IMR-90 (cell line): Measurements from ENCODE around the gene ODF2. TPM values are rescaled to one million over a fixed set of nuclear protein-coding genes. Genes with fewer than 3 reads are reported as not detected.

Experiments
- ATAC-seq: fragments of 200-7000 bp; cut with Tn5 transposase; 2 replicates; pipeline ENCODE4 v1.9.1; 2020; ENCODE audit warnings: low read depth, mild to moderate bottlenecking, moderate library complexity
- BruUV-seq: library from RNA; stranded (reverse); fragments of 400-500 nt; replicated peaks from 2 replicates; lab custom pipeline; 2021; lab: Mats Ljungman, UMichigan
- CTCF ChIA-PET: fragments of 300-600 bp; formaldehyde crosslinking; extraction: SDS; loops from one replicate; lab custom pipeline; 2021; ENCODE audit warnings: antibody characterized with exemption; lab: Yijun Ruan, JAX
- POLR2A ChIA-PET: fragments of 300-600 bp; sonication (Branson Sonifier 250); formaldehyde crosslinking; loops from one replicate; lab custom pipeline; 2022; ENCODE audit warnings: antibody characterized with exemption; ENCODE audit not compliant: unreplicated experiment; lab: Charles Lee
- DNase-seq: peaks from one replicate; pipeline ENCODE4 v3.0.0; 2013
- H2AFZ ChIP-seq: replicated peaks from 2 replicates; pipeline ENCODE3; 2013; ENCODE audit warnings: low read length, mild to moderate bottlenecking; ENCODE audit not compliant: poor library complexity
- H2AK5ac ChIP-seq: 2 replicates; pipeline ENCODE4 v1.6.1; 2013; ENCODE audit warnings: low read depth, low read length, inconsistent platforms
- H2AK9ac ChIP-seq: replicated peaks from 2 replicates; pipeline ENCODE3; 2013; ENCODE audit warnings: mild to moderate bottlenecking, low read depth, low read length, moderate library complexity; ENCODE audit not compliant: poor library complexity
- H2BK120ac ChIP-seq: 2 replicates; pipeline ENCODE4 v1.6.1; 2013; ENCODE audit warnings: low read depth, low read length, inconsistent platforms
- H2BK15ac ChIP-seq: 3 replicates; pipeline ENCODE4 v1.6.1; 2013; ENCODE audit warnings: low read depth, low read length, inconsistent platforms
- H2BK20ac ChIP-seq: 2 replicates; pipeline ENCODE4 v1.6.1; 2013; ENCODE audit warnings: low read depth, mild to moderate bottlenecking, inconsistent platforms, low read length, moderate library complexity
- H2BK5ac ChIP-seq: 2 replicates; pipeline ENCODE4 v1.6.1; 2013; ENCODE audit warnings: mild to moderate bottlenecking, low read depth, low read length, inconsistent platforms; ENCODE audit not compliant: poor library complexity, severe bottlenecking
- H3K14ac ChIP-seq: replicated peaks from 2 replicates; pipeline ENCODE4 v1.6.1; 2013; ENCODE audit warnings: low read depth, low read length, inconsistent platforms
- H3K18ac ChIP-seq: 2 replicates; pipeline ENCODE4 v1.6.1; 2013; ENCODE audit warnings: low read depth, low read length, control low read depth
- H3K23ac ChIP-seq: 2 replicates; pipeline ENCODE4 v1.6.1; 2013; ENCODE audit warnings: low read depth, low read length, inconsistent platforms
- H3K27ac ChIP-seq: 2 replicates; pipeline ENCODE4 v1.5.1; 2013; ENCODE audit warnings: mild to moderate bottlenecking, control low read depth, low read length; ENCODE audit not compliant: insufficient read depth
- H3K27me3 ChIP-seq: 2 replicates; pipeline ENCODE4 v1.6.1; 2013; ENCODE audit warnings: low read length; ENCODE audit not compliant: control insufficient read depth, insufficient read depth
- H3K36me3 ChIP-seq: 2 replicates; pipeline ENCODE4 v1.6.1; 2013; ENCODE audit warnings: low read length, mixed read lengths; ENCODE audit not compliant: control insufficient read depth, insufficient read depth
- H3K4ac ChIP-seq: 2 replicates; pipeline ENCODE4 v1.6.1; 2013; ENCODE audit warnings: low read depth, low read length, inconsistent platforms
- H3K4me1 ChIP-seq: 2 replicates; pipeline ENCODE4 v1.6.1; 2013; ENCODE audit warnings: low read length, mixed read lengths; ENCODE audit not compliant: control insufficient read depth, insufficient read depth
- H3K4me2 ChIP-seq: 2 replicates; pipeline ENCODE4 v1.6.1; 2013; ENCODE audit warnings: low read depth, mild to moderate bottlenecking, control low read depth, low read length, moderate library complexity
- H3K4me3 ChIP-seq: 2 replicates; pipeline ENCODE4 v1.5.1; 2013; ENCODE audit warnings: low read depth, mild to moderate bottlenecking, control low read depth, low read length, moderate library complexity; ENCODE audit not compliant: insufficient read depth
- H3K56ac ChIP-seq: 2 replicates; pipeline ENCODE4 v1.6.1; 2013; ENCODE audit warnings: low read length, inconsistent platforms; ENCODE audit not compliant: insufficient read depth; ENCODE audit errors: extremely low read depth
- H3K79me1 ChIP-seq, 2 experiments: 2 replicates each; pipeline ENCODE4 v1.6.1; 2013; ENCODE audit warnings: low read length in 2 of 2, inconsistent platforms in 1 of 2, low read depth in 1 of 2
- H3K9ac ChIP-seq: 2 replicates; pipeline ENCODE4 v1.6.1; 2013; ENCODE audit warnings: low read depth, low read length, control low read depth
- H3K9me1 ChIP-seq: 2 replicates; pipeline ENCODE4 v1.6.1; 2013; ENCODE audit warnings: low read length, inconsistent platforms; ENCODE audit not compliant: insufficient read depth
- H3K9me3 ChIP-seq: 2 replicates; pipeline ENCODE4 v1.6.1; 2013; ENCODE audit warnings: low read length; ENCODE audit not compliant: control insufficient read depth, insufficient read depth
- H4K20me1 ChIP-seq: 2 replicates; pipeline ENCODE4 v1.6.1; 2013; ENCODE audit warnings: low read length, inconsistent platforms; ENCODE audit not compliant: insufficient read depth
- H4K5ac ChIP-seq: 2 replicates; pipeline ENCODE4 v1.6.1; 2013; ENCODE audit warnings: mild to moderate bottlenecking, low read depth, low read length, control low read depth
- H4K8ac ChIP-seq, 2 experiments: 2 replicates each; pipeline ENCODE4 v1.6.1; 2013; ENCODE audit warnings: low read depth in 2 of 2, low read length in 2 of 2, control low read depth in 1 of 2, inconsistent platforms in 1 of 2
- H4K91ac ChIP-seq: 2 replicates; pipeline ENCODE4 v1.6.1; 2013; ENCODE audit warnings: low read depth, low read length, inconsistent platforms; ENCODE audit not compliant: insufficient read depth
- BHLHE40 ChIP-seq: fragments of 150-350 bp; IDR thresholded peaks from 2 replicates; pipeline ENCODE4 v1.6.1; 2016; ENCODE audit warnings: mild to moderate bottlenecking, low read depth, low read length
- CEBPB ChIP-seq: IDR thresholded peaks from 2 replicates; pipeline ENCODE4 v1.6.1; 2012; ENCODE audit warnings: low read depth, low read length, improper control_type of control experiment
- CHD1 ChIP-seq: IDR thresholded peaks from 2 replicates; pipeline ENCODE4 v1.6.1; 2012; ENCODE audit warnings: low read depth, low read length, improper control_type of control experiment
- FOS ChIP-seq: fragments of 150-350 bp; IDR thresholded peaks from 2 replicates; pipeline ENCODE4 v1.6.1; 2016; ENCODE audit warnings: low read depth, low read length
- MAFK ChIP-seq: IDR thresholded peaks from 2 replicates; pipeline ENCODE4 v1.6.1; 2012; ENCODE audit warnings: low read depth, low read length, improper control_type of control experiment
- MAZ ChIP-seq: IDR thresholded peaks from 2 replicates; pipeline ENCODE4 v1.6.1; 2012; ENCODE audit warnings: low read depth, mild to moderate bottlenecking, low read length, improper control_type of control experiment, moderate library complexity, borderline replicate concordance
- MXI1 ChIP-seq: IDR thresholded peaks from 2 replicates; pipeline ENCODE4 v1.6.1; 2012; ENCODE audit warnings: low read depth, mild to moderate bottlenecking, low read length, moderate library complexity, borderline replicate concordance
- NFE2L2 ChIP-seq: fragments of 150-350 bp; IDR thresholded peaks from 2 replicates; pipeline ENCODE4 v1.6.1; 2016; ENCODE audit warnings: low read depth, mild to moderate bottlenecking, low read length
- POLR2A ChIP-seq: IDR thresholded peaks from 2 replicates; pipeline ENCODE4 v1.6.1; 2012; ENCODE audit warnings: mild to moderate bottlenecking, low read depth, low read length
- RAD21 ChIP-seq: IDR thresholded peaks from 2 replicates; pipeline ENCODE4 v1.6.1; 2012; ENCODE audit warnings: low read length, improper control_type of control experiment
- RCOR1 ChIP-seq: IDR thresholded peaks from 2 replicates; pipeline ENCODE4 v1.6.1; 2012; ENCODE audit warnings: mild to moderate bottlenecking, low read length, improper control_type of control experiment; ENCODE audit not compliant: insufficient replicate concordance
- RFX5 ChIP-seq: IDR thresholded peaks from 2 replicates; pipeline ENCODE4 v1.8.0; 2012; ENCODE audit warnings: low read depth, mild to moderate bottlenecking, low read length, moderate library complexity
- SMC3 ChIP-seq: fragments of 150-350 bp; IDR thresholded peaks from 2 replicates; pipeline ENCODE4 v1.6.1; 2016; ENCODE audit warnings: low read depth, mild to moderate bottlenecking, antibody characterized with exemption, low read length, moderate library complexity
- WGBS, 2 experiments: methylation state at CpG; one replicate each; pipeline versions ENCODE4 v1.1.5 to v1.1.7; 2013; ENCODE audit warnings: missing lambda C conversion rate in 2 of 2; ENCODE audit not compliant: insufficient read length in 1 of 2; ENCODE audit errors: extremely low coverage in 2 of 2; 5-methylcytosine and 5-hydroxymethylcytosine counted together
- dilution Hi-C: fragments of 300-500 bp; cut with HindIII; formaldehyde crosslinking; loops from one replicate; pipeline ENCODE4 v1.14.3; 2018; ENCODE audit warnings: low sequenced_read_pairs; ENCODE audit not compliant: unreplicated experiment
- in situ Hi-C: fragments of 300-500 bp; cut with MboI; formaldehyde crosslinking; loops from 3 replicates; pipeline ENCODE4 v1.14.3; 2019; ENCODE audit warnings: low sequenced_read_pairs, inconsistent platforms, mixed read lengths
- intact Hi-C: fragments of 100-400 bp; cut with micrococcal nuclease; formaldehyde crosslinking; loops from 2 replicates; pipeline ENCODE4 v1.10.0; 2022
- polyA plus RNA-seq, 3 experiments: library from polyadenylated mRNA; depleted of rRNA; stranded (reverse); fragments of >200 nt; gene quantifications; 2 replicates each; pipeline ENCODE4 v1.2.3, GENCODE V29; 2012; ENCODE audit warnings: low replicate concordance in 1 of 3
- total RNA-seq: library from RNA; depleted of rRNA; stranded (reverse); fragments of >200 nt; gene quantifications from 2 replicates; pipeline ENCODE4 v1.2.3, GENCODE V29; 2012
- TF ChIP-seq, protein P1 (sequence below): conservative IDR thresholded peaks from 2 replicates; pipeline ENCODE4 v1.5.1; 2012; ENCODE audit warnings: mild to moderate bottlenecking, low read depth, low read length, improper control_type of control experiment
- TF ChIP-seq, protein P2 (sequence below): fragments of 150-350 bp; IDR thresholded peaks from 2 replicates; pipeline ENCODE4 v1.6.1; 2016; ENCODE audit warnings: low read depth, mild to moderate bottlenecking, low read length, moderate library complexity, borderline replicate concordance
- TF ChIP-seq, protein P3 (sequence below): fragments of 150-350 bp; IDR thresholded peaks from 2 replicates; pipeline ENCODE4 v1.6.1; 2017; ENCODE audit warnings: mild to moderate bottlenecking, antibody characterized with exemption, low read length, low read depth

ODF2 gene
- total and polyA plus RNA-seq, 2 of the 4 experiments (the other 2 are of a cell fraction): 40.2 to 46.4 TPM

DNA sequence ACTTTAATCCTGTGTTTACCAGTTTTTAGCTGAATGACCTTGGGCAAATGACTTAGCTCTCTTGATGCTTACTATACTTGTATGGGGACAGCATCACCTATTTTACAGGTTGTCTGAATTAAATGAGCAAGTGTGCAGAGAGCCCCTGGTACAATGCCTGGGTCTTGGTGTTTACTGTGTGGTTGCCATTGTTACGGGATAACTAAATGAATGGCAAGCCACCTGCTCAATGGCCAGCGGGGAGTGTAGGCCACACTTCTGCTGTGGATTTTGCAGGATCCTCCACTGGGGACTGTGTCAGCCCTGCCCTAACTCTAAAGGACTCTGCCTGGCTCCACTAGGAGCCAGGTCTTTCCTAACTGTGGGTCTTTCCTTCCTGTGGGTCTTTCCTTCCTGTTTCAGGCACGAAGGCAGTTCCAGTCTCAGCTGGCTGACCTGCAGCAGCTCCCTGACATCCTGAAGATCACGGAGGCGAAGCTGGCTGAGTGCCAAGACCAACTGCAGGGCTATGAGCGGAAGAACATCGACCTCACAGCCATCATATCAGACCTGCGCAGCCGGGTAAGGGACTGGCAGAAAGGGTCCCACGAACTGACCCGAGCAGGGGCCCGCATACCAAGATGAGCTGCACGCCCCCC, 38.4 kb downstream of the ODF2 start:
- Histone ChIP-seq H3K79me1 (no peaks in the 10 kb centered on the region; a peak in 1 of 4 replicates), H4K20me1 (no peaks in the 10 kb centered on the region), H3K18ac (no peak overlapping the region), H3K14ac (no peak overlapping the region), H4K8ac (no peak overlapping the region), H3K4ac (no peak overlapping the region), H3K36me3 (peaks cover 42% of the 10 kb centered on the region), H2BK15ac (no peak overlapping the region), H2BK5ac (no peak overlapping the region), H3K9ac (no peak overlapping the region), H2BK20ac (no peak overlapping the region), H3K9me1 (no peaks in the 10 kb centered on the region), H4K91ac (no peak overlapping the region), H3K9me3 (no peaks in the 10 kb centered on the region), H2AFZ (no peak overlapping the region), H4K5ac (no peak overlapping the region), H3K56ac (no peak overlapping the region), H3K4me3 (no peak overlapping the region), H3K27me3 (no peaks in the 10 kb centered on the region), H3K27ac (no peak overlapping the region), H2BK120ac (no peak overlapping the region), H3K4me2 (no peak overlapping the region), H3K23ac (no peak overlapping the region), H2AK9ac (no peak overlapping the region), H3K4me1 (no peaks in the 10 kb centered on the region), H2AK5ac (no peak overlapping the region)
- in situ Hi-C loops: no loop called here
- DNase-seq (no peak), ATAC-seq (no peak)
- POLR2A ChIA-PET: no interaction called here
- dilution Hi-C loops: no loop called here
- no TSS peak for BruUV-seq
- CTCF ChIA-PET: no interaction called here
- intact Hi-C loops: no loop called here
- TF ChIP-seq POLR2A (no peak), FOS (no peak), RAD21 (no peak), RFX5 (no peak), RCOR1 (no peak), MXI1 (no peak), NFE2L2 (no peak), MAZ (no peak), CHD1 (no peak), MAFK (no peak), CEBPB (no peak), SMC3 (no peak), BHLHE40 (no peak)
- TF ChIP-seq, protein P1, sequence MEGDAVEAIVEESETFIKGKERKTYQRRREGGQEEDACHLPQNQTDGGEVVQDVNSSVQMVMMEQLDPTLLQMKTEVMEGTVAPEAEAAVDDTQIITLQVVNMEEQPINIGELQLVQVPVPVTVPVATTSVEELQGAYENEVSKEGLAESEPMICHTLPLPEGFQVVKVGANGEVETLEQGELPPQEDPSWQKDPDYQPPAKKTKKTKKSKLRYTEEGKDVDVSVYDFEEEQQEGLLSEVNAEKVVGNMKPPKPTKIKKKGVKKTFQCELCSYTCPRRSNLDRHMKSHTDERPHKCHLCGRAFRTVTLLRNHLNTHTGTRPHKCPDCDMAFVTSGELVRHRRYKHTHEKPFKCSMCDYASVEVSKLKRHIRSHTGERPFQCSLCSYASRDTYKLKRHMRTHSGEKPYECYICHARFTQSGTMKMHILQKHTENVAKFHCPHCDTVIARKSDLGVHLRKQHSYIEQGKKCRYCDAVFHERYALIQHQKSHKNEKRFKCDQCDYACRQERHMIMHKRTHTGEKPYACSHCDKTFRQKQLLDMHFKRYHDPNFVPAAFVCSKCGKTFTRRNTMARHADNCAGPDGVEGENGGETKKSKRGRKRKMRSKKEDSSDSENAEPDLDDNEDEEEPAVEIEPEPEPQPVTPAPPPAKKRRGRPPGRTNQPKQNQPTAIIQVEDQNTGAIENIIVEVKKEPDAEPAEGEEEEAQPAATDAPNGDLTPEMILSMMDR: no peak
- TF ChIP-seq, protein P2, sequence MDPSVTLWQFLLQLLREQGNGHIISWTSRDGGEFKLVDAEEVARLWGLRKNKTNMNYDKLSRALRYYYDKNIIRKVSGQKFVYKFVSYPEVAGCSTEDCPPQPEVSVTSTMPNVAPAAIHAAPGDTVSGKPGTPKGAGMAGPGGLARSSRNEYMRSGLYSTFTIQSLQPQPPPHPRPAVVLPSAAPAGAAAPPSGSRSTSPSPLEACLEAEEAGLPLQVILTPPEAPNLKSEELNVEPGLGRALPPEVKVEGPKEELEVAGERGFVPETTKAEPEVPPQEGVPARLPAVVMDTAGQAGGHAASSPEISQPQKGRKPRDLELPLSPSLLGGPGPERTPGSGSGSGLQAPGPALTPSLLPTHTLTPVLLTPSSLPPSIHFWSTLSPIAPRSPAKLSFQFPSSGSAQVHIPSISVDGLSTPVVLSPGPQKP: no peak
- TF ChIP-seq, protein P3, sequence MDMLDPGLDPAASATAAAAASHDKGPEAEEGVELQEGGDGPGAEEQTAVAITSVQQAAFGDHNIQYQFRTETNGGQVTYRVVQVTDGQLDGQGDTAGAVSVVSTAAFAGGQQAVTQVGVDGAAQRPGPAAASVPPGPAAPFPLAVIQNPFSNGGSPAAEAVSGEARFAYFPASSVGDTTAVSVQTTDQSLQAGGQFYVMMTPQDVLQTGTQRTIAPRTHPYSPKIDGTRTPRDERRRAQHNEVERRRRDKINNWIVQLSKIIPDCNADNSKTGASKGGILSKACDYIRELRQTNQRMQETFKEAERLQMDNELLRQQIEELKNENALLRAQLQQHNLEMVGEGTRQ: no peak
- WGBS, 2 experiments: 69% methylated on average over 3 of the region's 13 CpGs; no CpG with 5 or more reads in 1 of the 2 experiments
